Mucosa of descending colon (tissue), 3 donors: ENCODE measurements around the gene TRIM17. TPM values are rescaled to one million over a fixed set of nuclear protein-coding genes. Genes with fewer than 3 reads are reported as not detected.

Experiments used
- ATAC-seq: fragments of 200-7000 bp; cut with Tn5 transposase; one replicate; pipeline ENCODE4 v1.9.1; 2020; ENCODE audit warnings: mild to moderate bottlenecking, moderate library complexity
- DNase-seq, 3 donors: peaks; one replicate each; pipeline ENCODE4 v3.0.0-alpha.2; 2020
- H3K36me3 ChIP-seq: fragments of 200-600 bp; one replicate; pipeline ENCODE4 v1.8.0; 2021; ENCODE audit warnings: low read depth, mild to moderate bottlenecking
- H3K4me1 ChIP-seq: fragments of 200-600 bp; one replicate; pipeline ENCODE4 v1.8.0; 2021; ENCODE audit warnings: low read depth, mild to moderate bottlenecking
- H3K4me3 ChIP-seq: fragments of 200-600 bp; one replicate; pipeline ENCODE4 v1.8.0; 2021; ENCODE audit warnings: mild to moderate bottlenecking
- H3K9me3 ChIP-seq: fragments of 200-600 bp; one replicate; pipeline ENCODE4 v1.8.0; 2021; ENCODE audit warnings: mild to moderate bottlenecking
- CTCF ChIP-seq: fragments of 200-600 bp; IDR thresholded peaks from one replicate; pipeline ENCODE4 v1.8.0; 2022; ENCODE audit warnings: antibody characterized with exemption, mild to moderate bottlenecking
- intact Hi-C, 2 donors: fragments of 100-400 bp; cut with DNase I in 1 of 2; cut with micrococcal nuclease in 1 of 2; formaldehyde crosslinking; loops; one replicate each; pipeline versions ENCODE4 v1.11.0 to v1.11.1; 2022; cut with DNase I, micrococcal nuclease
- total RNA-seq, 3 donors: library from RNA; stranded (reverse); fragmentation: NEBNext Ultra II Directional in 2 of 3; extraction: Animal tissue kit (Norgen Biotek cat#: 25700) in 2 of 3; gene quantifications; one replicate each; pipeline versions ENCODE4 v1.2.1 to v1.2.4, GENCODE V29; 2021 to 2023
- donor health status: DM: no; HTN: no; CAD: no; lungs with moderate emphysema.
- donor health status: DM: no; HTN: no; CAD: no.
- donor health status: DM: no; HTN: yes; CAD: no.

Gene TRIM17
- total RNA-seq, 3 donors from 2014 or later: 0.39 to 0.76 TPM; not detected in 1

GRCh38 chr1:228383773-228384172 is 32.9 kb downstream of the TRIM17 start:
- ATAC-seq: no peak
- TF ChIP-seq CTCF: no peak
- H3K4me3 ChIP-seq: no peak overlapping the region
- intact Hi-C loops: no loop called here
- DNase-seq: no peak
- no peaks in the 10 kb centered on the region for H3K36me3 ChIP-seq
- peaks cover 7% of the 10 kb centered on the region for H3K4me1 ChIP-seq
- H3K9me3 ChIP-seq: no peaks in the 10 kb centered on the region

GRCh38 chr1:228381356-228381755 is 35.3 kb downstream of the TRIM17 start:
- H3K4me3 ChIP-seq: no peak overlapping the region
- intact Hi-C loops: no loop called here
- H3K9me3 ChIP-seq: no peaks in the 10 kb centered on the region
- DNase-seq (peak in 1 of 3 donors; percentile 2), ATAC-seq (peak; percentile 42)
- H3K36me3 ChIP-seq: no peaks in the 10 kb centered on the region
- no peak for TF ChIP-seq CTCF
- peaks cover 11% of the 10 kb centered on the region for H3K4me1 ChIP-seq

- no peak for ATAC-seq
- Histone ChIP-seq H3K4me3 (no peak overlapping the region), H3K4me1 (peaks cover 11% of the 10 kb centered on the region), H3K9me3 (no peaks in the 10 kb centered on the region), H3K36me3 (no peaks in the 10 kb centered on the region)
- TF ChIP-seq CTCF: no peak
- DNase-seq: peak in 2 of 3 donors; percentile 5 to 27
- intact Hi-C loops: no loop called here
Measured at GRCh38 chr1:228379666-228380065, 37.0 kb downstream of the TRIM17 start.

- H3K9me3 ChIP-seq: no peaks in the 10 kb centered on the region
- no peaks in the 10 kb centered on the region for H3K36me3 ChIP-seq
- intact Hi-C loops: no loop called here
- H3K4me1 ChIP-seq: peaks cover 11% of the 10 kb centered on the region
- TF ChIP-seq CTCF: no peak
- H3K4me3 ChIP-seq: no peak overlapping the region
- DNase-seq (peak; percentile 35 to 64 (median 62)), ATAC-seq (peak; percentile 18)
Measured at GRCh38 chr1:228378873-228379460, 37.7 kb downstream of the TRIM17 start.

GRCh38 chr1:228378090-228378872 is 38.4 kb downstream of the TRIM17 start:
- DNase-seq (peak; percentile 52 to 76 (median 73)), ATAC-seq (peak; percentile 69)
- H3K9me3 ChIP-seq: no peaks in the 10 kb centered on the region
- TF ChIP-seq CTCF: peak; percentile 7
- H3K4me3 ChIP-seq: no peak overlapping the region
- intact Hi-C loops: no loop called here
- peaks cover 11% of the 10 kb centered on the region for H3K4me1 ChIP-seq
- no peaks in the 10 kb centered on the region for H3K36me3 ChIP-seq
